Karpas-422 (cell line): ENCODE data around the gene USO1. TPM values are rescaled to one million over a fixed set of nuclear protein-coding genes. Genes with fewer than 3 reads are reported as not detected.
"Not testable (repeated sequence)": the region's sequence is repeated elsewhere in the genome, so short reads cannot be mapped to it uniquely, and the experiment has no call there.

Experiments used
- DNase-seq: peaks from one replicate; pipeline ENCODE4 v3.0.0-alpha.2; 2015
- H2AFZ ChIP-seq: fragments of 200-600 bp; sonication (generic); 2 replicates; pipeline ENCODE4 v1.6.1; 2014; ENCODE audit warnings: antibody characterized with exemption, low read length, mixed read lengths
- H3K27ac ChIP-seq: fragments of 200-600 bp; sonication (generic); 2 replicates; pipeline ENCODE4 v1.5.1; 2014; ENCODE audit warnings: mild to moderate bottlenecking, low read length, moderate library complexity
- H3K27me3 ChIP-seq: fragments of 200-600 bp; sonication (generic); 2 replicates; pipeline ENCODE4 v1.6.1; 2014; ENCODE audit warnings: low read length, mixed read lengths
- H3K36me3 ChIP-seq: fragments of 200-600 bp; sonication (generic); 2 replicates; pipeline ENCODE4 v1.6.1; 2014; ENCODE audit warnings: low read length, mixed read lengths; ENCODE audit not compliant: insufficient read depth
- H3K4me1 ChIP-seq: fragments of 200-600 bp; sonication (generic); 2 replicates; pipeline ENCODE4 v1.6.1; 2014; ENCODE audit warnings: mild to moderate bottlenecking, low read length, mixed read lengths
- H3K4me2 ChIP-seq: fragments of 200-600 bp; sonication (generic); 2 replicates; pipeline ENCODE4 v1.6.1; 2014; ENCODE audit warnings: low read length, low read depth, mild to moderate bottlenecking; ENCODE audit not compliant: poor library complexity, severe bottlenecking
- H3K4me3 ChIP-seq: fragments of 200-600 bp; sonication (generic); 2 replicates; pipeline ENCODE4 v1.5.1; 2014; ENCODE audit warnings: mild to moderate bottlenecking, antibody characterized with exemption, low read length, mixed read lengths
- H3K79me2 ChIP-seq: fragments of 200-600 bp; sonication (generic); 2 replicates; pipeline ENCODE4 v1.6.1; 2014; ENCODE audit warnings: mild to moderate bottlenecking, low read length, mixed read lengths
- H3K9ac ChIP-seq: fragments of 200-600 bp; sonication (generic); 2 replicates; pipeline ENCODE4 v1.6.0; 2014; ENCODE audit warnings: low read length
- H3K9me2 ChIP-seq: fragments of 200-600 bp; sonication (generic), shearing (Covaris generic); replicated peaks from 2 replicates; pipeline ENCODE4 v1.6.0; 2014; ENCODE audit warnings: mild to moderate bottlenecking, low read length, moderate library complexity; ENCODE audit not compliant: insufficient read depth
- H3K9me3 ChIP-seq: fragments of 300-700, 200-600 bp; sonication (generic); 2 replicates; pipeline ENCODE4 v1.6.1; 2014; ENCODE audit warnings: low read length, mixed read lengths
- H4K20me1 ChIP-seq: fragments of 200-600 bp; sonication (generic); 2 replicates; pipeline ENCODE4 v1.6.1; 2014; ENCODE audit warnings: mild to moderate bottlenecking, antibody characterized with exemption, low read length, low read depth; ENCODE audit not compliant: insufficient read depth
- total RNA-seq: library from RNA; depleted of rRNA; stranded (reverse); fragments of >200 nt; shearing (Covaris generic); gene quantifications from 2 replicates; pipeline ENCODE4 v1.2.3, GENCODE V29; 2014; ENCODE audit warnings: low replicate concordance

USO1 gene
- total RNA-seq, 1 experiment from 2014 or later: 26.2 TPM

DNA sequence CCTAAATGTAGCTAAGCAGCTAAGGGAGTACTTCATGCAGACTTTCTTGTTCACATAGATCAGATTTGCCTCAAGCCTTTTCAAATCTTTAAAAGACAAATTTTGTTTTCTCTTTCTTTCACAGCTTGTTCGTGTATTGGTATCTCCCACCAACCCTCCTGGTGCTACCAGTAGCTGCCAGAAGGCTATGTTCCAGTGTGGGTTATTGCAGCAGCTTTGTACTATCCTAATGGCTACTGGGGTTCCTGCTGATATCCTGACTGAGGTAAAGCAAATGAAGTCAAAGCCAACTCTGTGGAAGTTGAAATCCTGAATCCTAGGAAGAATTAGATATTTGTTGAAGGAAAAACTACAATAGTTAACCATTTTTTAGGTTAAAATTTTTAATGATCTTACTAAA lies 62.6 kb downstream of the USO1 start:
- H4K20me1 ChIP-seq: no peaks in the 10 kb centered on the region

DNA sequence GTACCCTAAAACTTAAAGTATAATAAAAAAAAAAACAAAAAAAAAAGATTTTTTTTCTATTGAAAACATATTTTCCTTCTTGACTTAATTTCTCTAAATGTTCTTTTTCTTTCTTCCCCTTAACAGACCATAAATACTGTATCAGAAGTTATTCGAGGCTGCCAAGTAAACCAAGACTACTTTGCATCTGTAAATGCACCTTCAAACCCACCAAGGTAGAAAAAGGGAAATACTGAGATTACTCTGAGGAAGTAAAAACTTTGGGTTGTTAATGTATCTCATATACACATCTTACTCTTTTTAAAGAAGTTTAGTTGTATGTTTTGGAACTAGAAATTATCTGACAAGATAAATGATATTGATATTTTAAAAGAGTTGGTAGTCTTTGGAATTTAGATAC lies 65.6 kb downstream of the USO1 start:
- no peak overlapping the region for H3K4me2 ChIP-seq

More for the DNA sequence above, 62.6 kb downstream of the USO1 start:
- no peaks in the 10 kb centered on the region for H3K9me2 ChIP-seq
- no peaks in the 10 kb centered on the region for H3K79me2 ChIP-seq
- H3K4me2 ChIP-seq: no peak overlapping the region
- H3K27me3 ChIP-seq: no peaks in the 10 kb centered on the region
- no peak overlapping the region for H3K27ac ChIP-seq
- no peaks in the 10 kb centered on the region for H3K36me3 ChIP-seq
- H3K4me3 ChIP-seq: no peak overlapping the region
- no peak overlapping the region for H2AFZ ChIP-seq
- no peaks in the 10 kb centered on the region for H3K9me3 ChIP-seq
- peaks cover 11% of the 10 kb centered on the region for H3K4me1 ChIP-seq
- H3K9ac ChIP-seq: no peak overlapping the region
- DNase-seq: no peak

DNA sequence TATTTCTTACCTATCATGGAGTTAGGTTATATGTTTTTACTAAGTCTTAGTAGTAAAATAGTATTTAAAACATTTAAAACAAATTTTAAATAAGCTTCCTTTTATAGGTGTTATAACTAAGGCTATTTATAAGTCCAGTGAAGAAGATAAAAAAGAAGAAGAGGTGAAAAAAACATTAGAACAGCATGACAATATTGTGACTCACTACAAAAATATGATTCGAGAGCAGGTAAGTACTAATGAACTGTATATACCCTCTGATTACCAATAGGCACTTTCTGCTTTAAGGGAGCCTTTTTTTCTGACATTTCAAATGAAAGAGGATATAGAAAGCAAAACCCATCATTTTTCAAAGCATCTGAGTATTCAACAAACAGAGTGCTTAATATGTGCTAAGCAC lies 76.6 kb downstream of the USO1 start:
- Histone ChIP-seq H3K4me1 (peaks cover 16% of the 10 kb centered on the region), H3K36me3 (no peaks in the 10 kb centered on the region), H3K4me2 (no peak overlapping the region), H3K79me2 (no peaks in the 10 kb centered on the region), H3K9me2 (no peaks in the 10 kb centered on the region), H3K9me3 (no peaks in the 10 kb centered on the region), H4K20me1 (no peaks in the 10 kb centered on the region), H3K27me3 (no peaks in the 10 kb centered on the region), H3K9ac (no peak overlapping the region), H3K27ac (no peak overlapping the region), H3K4me3 (no peak overlapping the region), H2AFZ (no peak overlapping the region)
- DNase-seq: no peak

More for the DNA sequence above, 65.6 kb downstream of the USO1 start:
- Histone ChIP-seq H4K20me1 (no peaks in the 10 kb centered on the region), H3K9me3 (no peaks in the 10 kb centered on the region), H3K27ac (no peak overlapping the region), H3K9ac (no peak overlapping the region), H3K27me3 (no peaks in the 10 kb centered on the region), H3K36me3 (no peaks in the 10 kb centered on the region), H3K79me2 (no peaks in the 10 kb centered on the region), H3K9me2 (no peaks in the 10 kb centered on the region), H2AFZ (no peak overlapping the region), H3K4me3 (no peak overlapping the region), H3K4me1 (peaks cover 11% of the 10 kb centered on the region)
- DNase-seq: peak; percentile 44

GRCh38 chr4:75806035-75806434 lies 81.7 kb downstream of the USO1 start:
- H3K79me2 ChIP-seq, H3K9ac ChIP-seq, H3K4me2 ChIP-seq, H3K4me1 ChIP-seq, H3K9me2 ChIP-seq, H4K20me1 ChIP-seq, H3K27me3 ChIP-seq, H3K27ac ChIP-seq, H3K4me3 ChIP-seq, H3K9me3 ChIP-seq, DNase-seq, H2AFZ ChIP-seq: not testable (repeated sequence)
- peaks cover 12% of the 10 kb centered on the region; the same call in 1 of the 2 replicates for H3K36me3 ChIP-seq

DNA sequence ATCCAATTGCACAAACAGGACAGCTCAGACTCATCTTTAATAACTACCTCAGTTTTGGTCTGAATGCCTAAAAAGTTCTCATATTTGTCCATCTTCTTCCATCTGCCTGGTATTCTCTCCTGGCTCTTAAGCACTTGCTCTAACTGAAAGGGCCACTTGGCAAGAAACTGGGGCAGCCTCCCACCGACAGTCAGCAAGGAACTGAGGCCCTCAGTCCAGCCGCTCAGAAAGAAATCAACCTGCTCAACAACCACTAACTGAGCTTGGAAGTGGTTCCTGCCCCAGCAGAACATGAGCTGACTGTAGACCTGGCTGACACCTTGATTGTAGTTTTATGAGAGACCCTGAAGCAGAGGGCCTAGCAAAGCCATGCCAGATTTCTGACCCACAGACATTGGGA lies 93.5 kb downstream of the USO1 start:
- H3K9ac ChIP-seq: no peak overlapping the region
- H3K9me3 ChIP-seq: no peaks in the 10 kb centered on the region
- H3K9me2 ChIP-seq: no peaks in the 10 kb centered on the region
- no peaks in the 10 kb centered on the region for H3K79me2 ChIP-seq
- H3K4me1 ChIP-seq: no peaks in the 10 kb centered on the region
- no peak overlapping the region for H3K4me2 ChIP-seq
- DNase-seq: no peak
- no peaks in the 10 kb centered on the region for H4K20me1 ChIP-seq
- H3K36me3 ChIP-seq: peaks cover 3% of the 10 kb centered on the region; the same call in 1 of the 2 replicates
- no peak overlapping the region for H3K4me3 ChIP-seq
- no peak overlapping the region for H2AFZ ChIP-seq
- H3K27ac ChIP-seq: no peak overlapping the region
- H3K27me3 ChIP-seq: no peaks in the 10 kb centered on the region

DNA sequence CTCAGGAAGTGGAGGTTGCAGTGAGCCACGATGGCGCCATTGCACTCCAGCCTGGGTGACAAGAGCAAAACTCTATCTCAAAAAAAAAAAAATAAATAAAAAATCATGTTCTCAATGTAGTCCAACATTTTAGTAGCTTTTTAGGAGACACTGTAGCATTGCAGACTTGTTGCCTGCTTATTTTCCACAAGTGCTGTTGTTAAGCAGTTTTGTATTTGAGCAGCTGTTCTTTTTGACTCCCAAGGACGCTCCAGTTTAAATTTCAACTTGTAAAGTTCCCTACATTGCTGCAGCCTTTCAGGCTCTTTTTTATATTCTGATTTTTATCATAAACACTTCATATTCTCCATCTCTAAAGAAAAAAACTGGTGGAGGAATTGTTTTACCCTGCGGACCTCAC lies 94.7 kb downstream of the USO1 start:
- H3K27ac ChIP-seq: no peak overlapping the region
- H3K9ac ChIP-seq: no peak overlapping the region
- H2AFZ ChIP-seq: no peak overlapping the region
- H3K79me2 ChIP-seq: no peaks in the 10 kb centered on the region
- H4K20me1 ChIP-seq: no peaks in the 10 kb centered on the region
- no peaks in the 10 kb centered on the region for H3K27me3 ChIP-seq
- H3K4me3 ChIP-seq: no peak overlapping the region
- H3K4me1 ChIP-seq: no peaks in the 10 kb centered on the region
- DNase-seq: no peak
- H3K9me3 ChIP-seq: no peaks in the 10 kb centered on the region
- peaks cover 3% of the 10 kb centered on the region; the same call in 1 of the 2 replicates for H3K36me3 ChIP-seq
- no peak overlapping the region for H3K4me2 ChIP-seq
- no peaks in the 10 kb centered on the region for H3K9me2 ChIP-seq

DNA sequence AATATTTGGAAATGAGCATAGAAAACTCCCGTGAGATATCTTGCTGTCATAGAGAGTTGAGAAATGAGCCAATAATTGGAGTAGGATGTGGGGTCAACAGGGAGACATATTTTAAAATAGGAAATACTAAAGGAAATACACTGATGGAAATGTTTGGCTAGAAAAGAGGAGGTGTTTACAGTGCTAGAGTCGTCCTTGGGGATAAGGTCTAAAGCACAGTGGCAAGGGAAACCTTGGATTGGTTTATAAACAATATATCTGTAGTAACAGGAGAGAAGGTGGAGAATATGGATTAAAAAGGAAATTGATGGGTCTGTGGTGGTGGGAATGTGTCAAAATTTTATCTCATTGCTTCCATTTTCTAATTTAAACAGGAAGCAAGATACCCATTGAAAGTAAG lies 95.8 kb downstream of the USO1 start:
- Histone ChIP-seq H3K4me3 (no peak overlapping the region), H3K9me3 (no peaks in the 10 kb centered on the region), H3K4me1 (no peaks in the 10 kb centered on the region), H3K79me2 (no peaks in the 10 kb centered on the region), H4K20me1 (no peaks in the 10 kb centered on the region), H2AFZ (no peak overlapping the region), H3K27ac (no peak overlapping the region), H3K27me3 (no peaks in the 10 kb centered on the region), H3K4me2 (no peak overlapping the region), H3K9ac (no peak overlapping the region), H3K9me2 (no peaks in the 10 kb centered on the region), H3K36me3 (no peaks in the 10 kb centered on the region)
- no peak for DNase-seq

DNA sequence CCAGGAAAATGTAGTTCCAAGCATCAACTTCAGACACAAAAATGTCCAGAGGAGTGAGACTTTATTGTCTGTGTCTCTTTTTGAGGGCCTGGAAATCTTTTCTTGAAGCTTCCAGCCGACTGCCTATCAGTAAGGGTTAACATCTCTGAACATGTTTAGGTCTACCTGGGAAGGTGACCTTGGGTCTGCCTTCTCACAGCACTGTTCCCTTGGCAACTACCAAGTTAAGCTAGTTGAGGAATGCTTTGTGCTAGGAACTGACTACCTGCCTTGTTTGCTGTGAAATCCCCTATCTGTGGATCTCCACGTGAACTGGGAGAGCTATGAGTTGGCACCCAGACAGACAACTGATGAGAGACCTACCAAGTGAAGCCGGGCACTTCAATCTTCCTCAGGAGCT lies 96.3 kb downstream of the USO1 start:
- no peaks in the 10 kb centered on the region for H3K36me3 ChIP-seq
- no peaks in the 10 kb centered on the region for H3K79me2 ChIP-seq
- H3K9ac ChIP-seq: no peak overlapping the region
- H3K4me2 ChIP-seq: no peak overlapping the region
- H3K9me2 ChIP-seq: no peaks in the 10 kb centered on the region
- no peaks in the 10 kb centered on the region for H3K27me3 ChIP-seq
- H4K20me1 ChIP-seq: no peaks in the 10 kb centered on the region
- no peaks in the 10 kb centered on the region for H3K4me1 ChIP-seq
- H3K4me3 ChIP-seq: no peak overlapping the region
- DNase-seq: no peak
- no peak overlapping the region for H3K27ac ChIP-seq
- H3K9me3 ChIP-seq: no peaks in the 10 kb centered on the region
- no peak overlapping the region for H2AFZ ChIP-seq

DNA sequence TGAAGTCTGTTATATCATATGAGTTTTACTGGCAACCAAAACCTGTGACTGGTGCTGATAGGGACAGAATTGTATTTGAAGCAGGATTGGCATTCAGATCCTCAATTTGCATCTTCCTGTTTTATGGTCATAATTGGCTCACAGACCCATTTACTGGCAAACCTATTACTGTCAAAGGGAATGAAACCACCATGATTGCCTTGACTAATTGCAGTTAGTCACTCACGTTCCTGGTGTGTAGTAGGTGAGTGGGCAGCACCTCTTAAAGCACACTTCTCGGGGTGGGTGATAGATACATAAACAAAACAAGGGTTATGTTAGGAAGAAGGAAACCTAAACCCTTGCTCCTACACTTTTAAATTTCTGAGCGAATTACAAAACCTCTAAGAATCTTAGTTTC lies 96.8 kb downstream of the USO1 start:
- Histone ChIP-seq H3K9me2 (no peaks in the 10 kb centered on the region), H2AFZ (no peak overlapping the region), H3K27ac (no peak overlapping the region), H3K9ac (no peak overlapping the region), H4K20me1 (no peaks in the 10 kb centered on the region), H3K36me3 (no peaks in the 10 kb centered on the region), H3K27me3 (no peaks in the 10 kb centered on the region), H3K9me3 (no peaks in the 10 kb centered on the region), H3K79me2 (no peaks in the 10 kb centered on the region), H3K4me1 (no peaks in the 10 kb centered on the region), H3K4me2 (no peak overlapping the region), H3K4me3 (no peak overlapping the region)
- no peak for DNase-seq
